Pancreas (tissue), 10 donors: ENCODE results near the gene TLCD5. TPM values are rescaled to one million over a fixed set of nuclear protein-coding genes. Genes with fewer than 3 reads are reported as not detected.
A peak's percentile ranks its signal among the peaks of the same experiment; 100 is the strongest.

Experiments used
- ATAC-seq, 4 donors: fragments of 200-7000 bp; cut with Tn5 transposase; one replicate each; pipeline versions ENCODE4 v1.8.0 to v1.9.1; 2020; ENCODE audit warnings: mild to moderate bottlenecking in 4 of 4, moderate library complexity in 4 of 4
- DNase-seq, 6 donors: peaks; one replicate each; pipeline ENCODE4 v3.0.0-alpha.2; 2020
- FAIRE-seq: peaks from 2 replicates; lab custom pipeline; 2012; peaks lifted over from hg19 to GRCh38; lab: Jason Lieb, UNC
- H3K27ac ChIP-seq, 4 donors: fragments of 200-600 bp; sonication (generic); 1 replicate in 3 of 4; 2 replicates in 1 of 4; pipeline versions ENCODE4 v1.5.0 to v1.8.0; 2020
- H3K27me3 ChIP-seq, 4 donors: fragments of 200-600 bp; one replicate each; pipeline ENCODE4 v1.8.0; 2021
- H3K36me3 ChIP-seq, 3 donors: fragments of 200-600 bp; sonication (generic) in 1 of 3; one replicate each; pipeline versions ENCODE4 v1.5.0 to v1.8.0; 2020 to 2021
- H3K4me1 ChIP-seq, 3 donors: fragments of 200-600 bp; one replicate each; pipeline ENCODE4 v1.8.0; 2021
- H3K4me3 ChIP-seq, 4 donors: fragments of 200-600 bp; sonication (generic) in 2 of 4; one replicate each; pipeline versions ENCODE4 v1.5.0 to v1.8.0; 2020 to 2021
- H3K9me3 ChIP-seq, 4 donors: fragments of 200-600 bp; one replicate each; pipeline ENCODE4 v1.8.0; 2021
- WGBS, 2 donors: extraction: QIAGEN DNeasy Blood & Tissue Kit; methylation state at CpG; one replicate each; pipeline ENCODE4 v1.1.7; 2013; 5-methylcytosine and 5-hydroxymethylcytosine counted together
- intact Hi-C, 3 donors: fragments of 100-400 bp; cut with DNase I; formaldehyde crosslinking; loops; one replicate each; pipeline versions ENCODE4 v1.11.1 to v1.14.2; 2022
- polyA plus RNA-seq, 2 donors: library from polyadenylated mRNA; stranded (reverse); fragments of 200-250 nt; gene quantifications; one replicate each; pipeline ENCODE4 v1.2.3, GENCODE V29; 2013
- total RNA-seq, 6 donors: library from RNA; stranded (reverse); fragmentation: NEBNext Ultra II Directional in 4 of 6; extraction: Animal tissue kit (Norgen Biotek cat#: 25700) in 4 of 6; gene quantifications; one replicate each; pipeline versions ENCODE4 v1.2.1 to v1.2.4, GENCODE V29; 2021 to 2023
- TF ChIP-seq, protein P1 (sequence below), 4 donors: fragments of 200-600 bp; sonication (generic) in 3 of 4; IDR thresholded peaks; one replicate each; pipeline versions ENCODE4 v1.5.0 to v1.8.0; 2021; ENCODE audit warnings: antibody characterized with exemption in 4 of 4
- donor health status: healthy with polysubstance abuse.
- donor health status: DM: no; HTN: no; CAD: no; lungs with moderate emphysema.
- donor health status: DM: no; HTN: no; CAD: no.
- donor health status: control.
- donor health status: control.
- donor health status: Bipolar disorder and iron deficiency.
- donor health status: DM: yes; HTN: yes; CAD: no.
- donor health status: DM: no; HTN: no; CAD: no.
- donor health status: DM: no; HTN: no; CAD: no.
- donor health status: DM: yes; HTN: yes; CAD: no.

The TLCD5 gene
- total and polyA plus RNA-seq, 8 donors = 1.5 to 5.7 (median 2.6) TPM

- TF ChIP-seq, protein P1, sequence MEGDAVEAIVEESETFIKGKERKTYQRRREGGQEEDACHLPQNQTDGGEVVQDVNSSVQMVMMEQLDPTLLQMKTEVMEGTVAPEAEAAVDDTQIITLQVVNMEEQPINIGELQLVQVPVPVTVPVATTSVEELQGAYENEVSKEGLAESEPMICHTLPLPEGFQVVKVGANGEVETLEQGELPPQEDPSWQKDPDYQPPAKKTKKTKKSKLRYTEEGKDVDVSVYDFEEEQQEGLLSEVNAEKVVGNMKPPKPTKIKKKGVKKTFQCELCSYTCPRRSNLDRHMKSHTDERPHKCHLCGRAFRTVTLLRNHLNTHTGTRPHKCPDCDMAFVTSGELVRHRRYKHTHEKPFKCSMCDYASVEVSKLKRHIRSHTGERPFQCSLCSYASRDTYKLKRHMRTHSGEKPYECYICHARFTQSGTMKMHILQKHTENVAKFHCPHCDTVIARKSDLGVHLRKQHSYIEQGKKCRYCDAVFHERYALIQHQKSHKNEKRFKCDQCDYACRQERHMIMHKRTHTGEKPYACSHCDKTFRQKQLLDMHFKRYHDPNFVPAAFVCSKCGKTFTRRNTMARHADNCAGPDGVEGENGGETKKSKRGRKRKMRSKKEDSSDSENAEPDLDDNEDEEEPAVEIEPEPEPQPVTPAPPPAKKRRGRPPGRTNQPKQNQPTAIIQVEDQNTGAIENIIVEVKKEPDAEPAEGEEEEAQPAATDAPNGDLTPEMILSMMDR (IDR thresholded peaks at IDR 0.05) = no peak
- Histone ChIP-seq H3K27ac (no peak overlapping the region), H3K36me3 (no peaks in the 10 kb centered on the region), H3K9me3 (no peaks in the 10 kb centered on the region), H3K4me3 (no peak overlapping the region), H3K4me1 (peaks cover 0 to 20% (median 16%) of the 10 kb centered on the region in 3 donors), H3K27me3 (no peaks in the 10 kb centered on the region)
- DNase-seq (no peak), FAIRE-seq (no peak), ATAC-seq (peak in 3 of 4 donors; percentile 46 to 70 (median 49))
- intact Hi-C loops = no loop called here
Observed at GRCh38 chr11:120372296-120372695, 47.2 kb downstream of the TLCD5 start.

GRCh38 chr11:120375076-120375475, 50.0 kb downstream of the TLCD5 start:
- DNase-seq (no peak), FAIRE-seq (no peak), ATAC-seq (no peak)
- Histone ChIP-seq H3K27me3 (no peaks in the 10 kb centered on the region), H3K9me3 (no peaks in the 10 kb centered on the region), H3K4me3 (no peak overlapping the region), H3K27ac (no peak overlapping the region), H3K4me1 (peaks cover 0 to 24% (median 23%) of the 10 kb centered on the region in 3 donors), H3K36me3 (no peaks in the 10 kb centered on the region)
- TF ChIP-seq, protein P1 (IDR thresholded peaks at IDR 0.05) = no peak
- intact Hi-C loops = no loop called here
- WGBS, 2 donors = 69 to 82% methylated on average over 3 of the region's 3 CpGs

- ATAC-seq (no peak), FAIRE-seq (no peak), DNase-seq (no peak)
- Histone ChIP-seq H3K4me3 (no peak overlapping the region), H3K27me3 (no peaks in the 10 kb centered on the region), H3K9me3 (no peaks in the 10 kb centered on the region), H3K27ac (no peak overlapping the region), H3K36me3 (no peaks in the 10 kb centered on the region), H3K4me1 (peaks cover 0 to 30% (median 17%) of the 10 kb centered on the region in 3 donors)
- intact Hi-C loops = no loop called here
- 66 to 67% methylated on average over 6 of the region's 6 CpGs for WGBS, 2 donors
- TF ChIP-seq, protein P1 (IDR thresholded peaks at IDR 0.05) = no peak
Observed at GRCh38 chr11:120376547-120377182, 51.6 kb downstream of the TLCD5 start.

GRCh38 chr11:120378474-120378873, 53.4 kb downstream of the TLCD5 start:
- ATAC-seq (no peak), FAIRE-seq (no peak), DNase-seq (no peak)
- 70 to 96% methylated on average over 3 of the region's 3 CpGs for WGBS, 2 donors
- H3K36me3 ChIP-seq = no peaks in the 10 kb centered on the region
- H3K4me3 ChIP-seq = no peak overlapping the region
- H3K27ac ChIP-seq = no peak overlapping the region
- peaks cover 0 to 26% (median 7%) of the 10 kb centered on the region in 3 donors for H3K4me1 ChIP-seq
- intact Hi-C loops = no loop called here
- H3K9me3 ChIP-seq = no peaks in the 10 kb centered on the region
- H3K27me3 ChIP-seq = no peaks in the 10 kb centered on the region
- TF ChIP-seq, protein P1 (IDR thresholded peaks at IDR 0.05) = no peak

DNA sequence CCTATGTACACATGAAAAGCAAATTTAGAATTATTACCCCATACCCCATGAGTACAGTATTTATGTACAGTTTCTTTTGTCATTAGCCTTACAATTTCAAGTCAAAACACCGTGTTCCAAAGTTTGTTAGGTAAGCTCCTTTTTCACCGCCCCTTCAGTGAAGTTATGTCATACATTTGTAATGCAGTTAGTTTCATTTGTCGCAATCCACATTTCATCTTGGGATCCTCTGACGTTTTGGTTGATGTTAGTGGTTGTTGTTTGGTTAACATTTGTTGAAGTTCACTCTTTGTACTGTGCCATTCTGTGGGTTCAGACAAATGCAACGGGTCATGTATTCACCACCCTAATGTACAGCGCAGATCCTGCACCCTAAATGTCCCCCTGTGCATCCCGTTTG, 56.3 kb downstream of the TLCD5 start:
- no peaks in the 10 kb centered on the region for H3K27me3 ChIP-seq
- FAIRE-seq (no peak), DNase-seq (no peak), ATAC-seq (no peak)
- TF ChIP-seq, protein P1 (IDR thresholded peaks at IDR 0.05) = no peak
- peaks cover 0 to 27% (median 6%) of the 10 kb centered on the region in 3 donors for H3K4me1 ChIP-seq
- intact Hi-C loops = no loop called here
- no peak overlapping the region for H3K4me3 ChIP-seq
- no peak overlapping the region for H3K27ac ChIP-seq
- WGBS, 2 donors = 83 to 85% methylated on average over 7 of the region's 7 CpGs
- no peaks in the 10 kb centered on the region for H3K36me3 ChIP-seq
- no peaks in the 10 kb centered on the region for H3K9me3 ChIP-seq
